GM12892 (cell line): ENCODE measurements around the gene ALPP.

Source experiments
- POLR2A ChIP-seq: IDR thresholded peaks from 2 replicates; pipeline ENCODE4 v1.6.1; 2011; ENCODE audit warnings: low read depth, low read length, control low read depth
- POLR2AphosphoS5 ChIP-seq: IDR thresholded peaks from 2 replicates; pipeline ENCODE4 v1.6.1; 2011; ENCODE audit warnings: low read depth, low read length, control low read depth
- TAF1 ChIP-seq: IDR thresholded peaks from 2 replicates; pipeline ENCODE4 v1.6.1; 2011; ENCODE audit warnings: low read depth, mild to moderate bottlenecking, control low read depth, low read length, borderline replicate concordance

GRCh38 chr2:232418056-232418455 lies 39.5 kb downstream of the ALPP start:
- TF ChIP-seq TAF1 (no peak), POLR2A (no peak), POLR2AphosphoS5 (no peak)
